ENCODE results near the gene PDZD2. TPM values are rescaled to one million over a fixed set of nuclear protein-coding genes. Genes with fewer than 3 reads are reported as not detected.

PDZD2 gene
- polyA plus RNA-seq, 4 donors: 1.4 to 3.9 (median 3.7) TPM; not detected in 1

GRCh38 chr5:31900296-31900865 lies 261.4 kb downstream of the PDZD2 start:
- Histone ChIP-seq H3K4me1 (ENCODE audit: control insufficient read depth in 3 of 3, insufficient read depth in 2 of 3, low read depth in 1 of 3, low read length in 2 of 3) (no peaks in the 10 kb centered on the region), H3K27ac (ENCODE audit: low read depth in 1 of 3, low read length in 2 of 3) (no peak overlapping the region), H3K4me3 (ENCODE audit: low read depth in 1 of 3, low read length in 3 of 3) (no peak overlapping the region), H3K9me3 (ENCODE audit: control insufficient read depth in 2 of 2, insufficient read depth in 1 of 2, low read depth in 1 of 2, low read length in 1 of 2) (no peaks in the 10 kb centered on the region), H3K27me3 (ENCODE audit: control insufficient read depth in 3 of 3, insufficient read depth in 3 of 3, low read length in 3 of 3) (no peaks in the 10 kb centered on the region), H3K36me3 (ENCODE audit: control insufficient read depth in 3 of 3, insufficient read depth in 2 of 3, low read depth in 1 of 3, low read length in 3 of 3) (no peaks in the 10 kb centered on the region)
- DNase-seq: no peak
- WGBS, 3 donors: 79 to 86% (median 85%) methylated on average over 5 of the region's 5 CpGs
- FAIRE-seq: no peak

GRCh38 chr5:31901807-31902530 lies 263.0 kb downstream of the PDZD2 start:
- Histone ChIP-seq H3K27ac (ENCODE audit: low read depth in 1 of 3, low read length in 2 of 3) (no peak overlapping the region), H3K9me3 (ENCODE audit: control insufficient read depth in 2 of 2, insufficient read depth in 1 of 2, low read depth in 1 of 2, low read length in 1 of 2) (no peaks in the 10 kb centered on the region), H3K4me3 (ENCODE audit: low read depth in 1 of 3, low read length in 3 of 3) (no peak overlapping the region), H3K27me3 (ENCODE audit: control insufficient read depth in 3 of 3, insufficient read depth in 3 of 3, low read length in 3 of 3) (no peaks in the 10 kb centered on the region), H3K4me1 (ENCODE audit: control insufficient read depth in 3 of 3, insufficient read depth in 2 of 3, low read depth in 1 of 3, low read length in 2 of 3) (no peaks in the 10 kb centered on the region), H3K36me3 (ENCODE audit: control insufficient read depth in 3 of 3, insufficient read depth in 2 of 3, low read depth in 1 of 3, low read length in 3 of 3) (no peaks in the 10 kb centered on the region)
- no peak for FAIRE-seq
- DNase-seq: no peak
- 72 to 87% (median 77%) methylated on average over 8 of the region's 8 CpGs for WGBS, 3 donors

GRCh38 chr5:31908396-31908795 lies 269.5 kb downstream of the PDZD2 start:
- H3K36me3 ChIP-seq (ENCODE audit: control insufficient read depth in 3 of 3, insufficient read depth in 2 of 3, low read depth in 1 of 3, low read length in 3 of 3): no peaks in the 10 kb centered on the region
- H3K4me1 ChIP-seq (ENCODE audit: control insufficient read depth in 3 of 3, insufficient read depth in 2 of 3, low read depth in 1 of 3, low read length in 2 of 3): no peaks in the 10 kb centered on the region
- no peak for DNase-seq
- no peak overlapping the region for H3K27ac ChIP-seq (ENCODE audit: low read depth in 1 of 3, low read length in 2 of 3)
- no peak for FAIRE-seq
- H3K4me3 ChIP-seq (ENCODE audit: low read depth in 1 of 3, low read length in 3 of 3): no peak overlapping the region
- WGBS, 3 donors: 84 to 92% (median 90%) methylated on average over 14 of the region's 14 CpGs
- no peaks in the 10 kb centered on the region for H3K27me3 ChIP-seq (ENCODE audit: control insufficient read depth in 3 of 3, insufficient read depth in 3 of 3, low read length in 3 of 3)
- H3K9me3 ChIP-seq (ENCODE audit: control insufficient read depth in 2 of 2, insufficient read depth in 1 of 2, low read depth in 1 of 2, low read length in 1 of 2): peaks cover 0 to 5% of the 10 kb centered on the region in 2 donors

- no peaks in the 10 kb centered on the region for H3K27me3 ChIP-seq (ENCODE audit: control insufficient read depth in 3 of 3, insufficient read depth in 3 of 3, low read length in 3 of 3)
- 74 to 79% (median 75%) methylated on average over 3 of the region's 3 CpGs for WGBS, 3 donors
- FAIRE-seq: no peak
- H3K4me1 ChIP-seq (ENCODE audit: control insufficient read depth in 3 of 3, insufficient read depth in 2 of 3, low read depth in 1 of 3, low read length in 2 of 3): no peaks in the 10 kb centered on the region
- H3K9me3 ChIP-seq (ENCODE audit: control insufficient read depth in 2 of 2, insufficient read depth in 1 of 2, low read depth in 1 of 2, low read length in 1 of 2): peaks cover 0 to 5% of the 10 kb centered on the region in 2 donors
- no peak overlapping the region for H3K4me3 ChIP-seq (ENCODE audit: low read depth in 1 of 3, low read length in 3 of 3)
- DNase-seq: no peak
- no peaks in the 10 kb centered on the region for H3K36me3 ChIP-seq (ENCODE audit: control insufficient read depth in 3 of 3, insufficient read depth in 2 of 3, low read depth in 1 of 3, low read length in 3 of 3)
- no peak overlapping the region for H3K27ac ChIP-seq (ENCODE audit: low read depth in 1 of 3, low read length in 2 of 3)
These were observed 270.1 kb downstream of the PDZD2 start for GRCh38 chr5:31909073-31909472.

GRCh38 chr5:31911291-31912265 lies 272.6 kb downstream of the PDZD2 start:
- H3K27me3 ChIP-seq (ENCODE audit: control insufficient read depth in 3 of 3, insufficient read depth in 3 of 3, low read length in 3 of 3): no peaks in the 10 kb centered on the region
- H3K36me3 ChIP-seq (ENCODE audit: control insufficient read depth in 3 of 3, insufficient read depth in 2 of 3, low read depth in 1 of 3, low read length in 3 of 3): no peaks in the 10 kb centered on the region
- H3K4me3 ChIP-seq (ENCODE audit: low read depth in 1 of 3, low read length in 3 of 3): no peak overlapping the region
- H3K27ac ChIP-seq (ENCODE audit: low read depth in 1 of 3, low read length in 2 of 3): no peak overlapping the region
- H3K4me1 ChIP-seq (ENCODE audit: control insufficient read depth in 3 of 3, insufficient read depth in 2 of 3, low read depth in 1 of 3, low read length in 2 of 3): no peaks in the 10 kb centered on the region
- 77 to 86% (median 81%) methylated on average over 14 to 15 of the region's 15 CpGs for WGBS, 3 donors
- no peak for DNase-seq
- no peak for FAIRE-seq
- H3K9me3 ChIP-seq (ENCODE audit: control insufficient read depth in 2 of 2, insufficient read depth in 1 of 2, low read depth in 1 of 2, low read length in 1 of 2): peaks cover 0 to 5% of the 10 kb centered on the region in 2 donors

GRCh38 chr5:31913808-31914207 lies 274.9 kb downstream of the PDZD2 start:
- no peak for FAIRE-seq
- 79 to 92% (median 87%) methylated on average over 2 of the region's 2 CpGs for WGBS, 3 donors
- Histone ChIP-seq H3K9me3 (ENCODE audit: control insufficient read depth in 2 of 2, insufficient read depth in 1 of 2, low read depth in 1 of 2, low read length in 1 of 2) (no peaks in the 10 kb centered on the region), H3K36me3 (ENCODE audit: control insufficient read depth in 3 of 3, insufficient read depth in 2 of 3, low read depth in 1 of 3, low read length in 3 of 3) (no peaks in the 10 kb centered on the region), H3K27me3 (ENCODE audit: control insufficient read depth in 3 of 3, insufficient read depth in 3 of 3, low read length in 3 of 3) (no peaks in the 10 kb centered on the region), H3K4me3 (ENCODE audit: low read depth in 1 of 3, low read length in 3 of 3) (no peak overlapping the region), H3K4me1 (ENCODE audit: control insufficient read depth in 3 of 3, insufficient read depth in 2 of 3, low read depth in 1 of 3, low read length in 2 of 3) (no peaks in the 10 kb centered on the region), H3K27ac (ENCODE audit: low read depth in 1 of 3, low read length in 2 of 3) (no peak overlapping the region)
- DNase-seq: no peak

- Histone ChIP-seq H3K4me3 (ENCODE audit: low read depth in 1 of 3, low read length in 3 of 3) (no peak overlapping the region), H3K27me3 (ENCODE audit: control insufficient read depth in 3 of 3, insufficient read depth in 3 of 3, low read length in 3 of 3) (no peaks in the 10 kb centered on the region), H3K9me3 (ENCODE audit: control insufficient read depth in 2 of 2, insufficient read depth in 1 of 2, low read depth in 1 of 2, low read length in 1 of 2) (no peaks in the 10 kb centered on the region), H3K36me3 (ENCODE audit: control insufficient read depth in 3 of 3, insufficient read depth in 2 of 3, low read depth in 1 of 3, low read length in 3 of 3) (no peaks in the 10 kb centered on the region), H3K4me1 (ENCODE audit: control insufficient read depth in 3 of 3, insufficient read depth in 2 of 3, low read depth in 1 of 3, low read length in 2 of 3) (no peaks in the 10 kb centered on the region), H3K27ac (ENCODE audit: low read depth in 1 of 3, low read length in 2 of 3) (no peak overlapping the region)
- DNase-seq (no peak), FAIRE-seq (no peak)
- 83 to 94% (median 92%) methylated on average over 8 of the region's 8 CpGs for WGBS, 3 donors
These were observed 277.4 kb downstream of the PDZD2 start for GRCh38 chr5:31916327-31916726.

- 71 to 86% (median 81%) methylated on average over 3 of the region's 3 CpGs for WGBS, 3 donors
- no peak for FAIRE-seq
- Histone ChIP-seq H3K9me3 (ENCODE audit: control insufficient read depth in 2 of 2, insufficient read depth in 1 of 2, low read depth in 1 of 2, low read length in 1 of 2) (no peaks in the 10 kb centered on the region), H3K27ac (ENCODE audit: low read depth in 1 of 3, low read length in 2 of 3) (no peak overlapping the region), H3K36me3 (ENCODE audit: control insufficient read depth in 3 of 3, insufficient read depth in 2 of 3, low read depth in 1 of 3, low read length in 3 of 3) (no peaks in the 10 kb centered on the region), H3K4me1 (ENCODE audit: control insufficient read depth in 3 of 3, insufficient read depth in 2 of 3, low read depth in 1 of 3, low read length in 2 of 3) (no peaks in the 10 kb centered on the region), H3K4me3 (ENCODE audit: low read depth in 1 of 3, low read length in 3 of 3) (no peak overlapping the region), H3K27me3 (ENCODE audit: control insufficient read depth in 3 of 3, insufficient read depth in 3 of 3, low read length in 3 of 3) (no peaks in the 10 kb centered on the region)
- DNase-seq: no peak
These were observed 279.8 kb downstream of the PDZD2 start for GRCh38 chr5:31918739-31919138.
